NCI-H2171 treated with DMSO at 0.1 percent for 48 hours (cell line): Measurements from ENCODE around the gene ARHGAP18.

Experiments used
- DNase-seq: peaks from one replicate; lab custom pipeline; 2025; lab: John Stamatoyannopoulos, UW

ARHGAP18 gene

DNA sequence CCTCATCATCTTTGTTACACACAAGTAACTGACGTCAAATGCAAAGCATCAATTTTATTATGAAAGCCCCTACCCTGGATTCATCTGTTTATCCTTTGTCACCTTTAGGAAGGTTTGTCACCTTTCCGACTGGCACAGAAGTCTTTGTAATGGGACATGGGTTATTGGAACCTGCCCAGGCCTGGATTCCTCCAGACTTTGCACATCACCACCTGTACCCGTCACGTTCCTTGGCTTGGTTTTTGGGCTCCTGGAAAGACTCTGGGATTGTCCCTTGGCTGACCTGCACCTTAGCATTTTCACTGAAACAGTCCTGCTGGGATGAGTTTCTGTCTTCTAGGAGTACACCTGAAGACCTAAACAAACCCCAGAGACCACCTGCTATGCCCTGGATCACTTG, 15.4 kb upstream of the ARHGAP18 start:
- DNase-seq = no peak

- no peak for DNase-seq
These were observed 9.7 kb upstream of the ARHGAP18 start for GRCh38 chr6:129719692-129720091.

DNA sequence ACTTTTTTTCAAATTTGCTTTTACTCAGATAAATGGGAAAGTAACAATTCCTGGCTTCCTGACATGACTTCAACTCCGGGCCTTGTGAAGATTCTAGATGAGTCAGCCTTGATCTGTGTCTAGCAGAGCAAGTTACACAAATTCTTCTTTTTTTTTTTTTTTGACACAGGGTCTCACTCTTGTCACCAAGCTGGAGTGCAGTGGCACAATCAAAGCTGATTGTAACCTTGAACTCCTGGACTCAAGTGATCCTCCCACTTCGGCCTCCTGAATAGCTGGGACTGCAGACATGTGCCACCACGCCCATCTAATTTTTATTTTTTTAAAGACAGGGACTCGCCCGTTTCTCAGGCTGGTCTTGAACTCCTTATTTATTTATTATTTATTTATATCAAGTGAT, 7.3 kb upstream of the ARHGAP18 start:
- no peak for DNase-seq

GRCh38 chr6:129713806-129714333, 3.9 kb upstream of the ARHGAP18 start:
- no peak for DNase-seq

- DNase-seq = no peak
These were observed 1.3 kb upstream of the ARHGAP18 start for GRCh38 chr6:129711271-129711631.

DNA sequence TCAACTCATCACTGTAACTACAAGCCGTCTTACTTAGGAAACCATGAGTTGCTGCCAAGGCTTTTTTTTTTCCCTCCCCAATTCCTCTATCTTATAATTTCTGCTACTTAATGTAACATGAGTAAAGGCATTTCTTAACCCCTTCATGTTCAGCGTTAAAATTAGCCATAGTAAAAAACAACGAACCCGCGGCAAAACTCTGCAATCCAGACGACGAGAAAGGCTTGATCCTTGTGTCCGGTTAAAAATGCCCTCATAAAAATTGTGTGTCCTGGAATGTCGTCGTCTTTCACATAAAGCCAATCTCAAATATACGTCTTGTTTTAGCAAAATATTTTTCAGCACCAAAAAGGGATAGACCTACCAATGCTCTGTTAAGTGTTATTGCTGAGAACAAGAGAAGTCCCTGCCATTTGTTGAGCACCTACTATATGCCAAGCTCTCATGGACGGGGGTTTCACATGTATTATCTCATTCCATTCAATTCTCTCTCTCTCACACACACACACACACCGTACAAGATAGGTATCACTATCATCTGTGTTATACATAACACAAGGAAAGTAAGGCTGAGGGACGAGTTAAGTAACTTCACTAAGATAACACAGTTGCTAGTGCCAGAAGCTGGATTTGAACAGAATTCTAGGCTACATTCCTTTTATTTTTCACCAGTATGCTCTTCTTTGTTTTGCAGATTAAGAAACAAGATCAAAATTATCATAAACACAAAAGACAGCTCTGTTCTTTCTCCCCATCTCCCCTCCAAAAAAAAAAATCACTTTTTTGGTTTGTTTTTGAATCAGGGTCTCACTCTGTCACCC, 683 bp upstream of the ARHGAP18 start:
- no peak for DNase-seq

DNA sequence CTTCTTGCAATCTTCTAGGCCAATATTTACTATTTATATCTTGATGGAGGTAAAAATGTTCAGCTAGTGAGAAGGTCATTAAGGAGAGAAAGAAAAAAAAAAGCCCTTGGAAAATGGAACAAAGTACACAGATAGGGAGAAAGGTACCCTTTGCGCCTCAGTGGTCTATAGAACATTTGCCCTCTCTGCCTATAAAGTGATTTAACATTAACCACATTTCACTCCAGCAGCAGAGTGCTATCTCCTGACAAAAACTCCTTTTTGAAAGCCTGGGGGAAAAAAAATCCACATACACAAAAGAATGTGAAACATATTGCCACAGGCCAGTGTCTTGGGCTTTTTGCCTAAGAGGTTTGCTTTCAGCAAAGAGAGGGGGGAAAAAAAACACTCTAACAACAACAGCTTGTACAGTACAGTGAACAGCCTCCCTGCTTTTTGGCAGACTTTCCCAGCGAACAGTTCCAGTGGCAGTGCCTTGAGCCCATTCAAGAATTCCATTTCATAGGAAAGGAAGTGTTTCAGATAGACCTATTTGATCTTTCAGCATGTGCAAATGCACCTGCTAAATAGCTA, 695 bp downstream of the ARHGAP18 start:
- no peak for DNase-seq

DNA sequence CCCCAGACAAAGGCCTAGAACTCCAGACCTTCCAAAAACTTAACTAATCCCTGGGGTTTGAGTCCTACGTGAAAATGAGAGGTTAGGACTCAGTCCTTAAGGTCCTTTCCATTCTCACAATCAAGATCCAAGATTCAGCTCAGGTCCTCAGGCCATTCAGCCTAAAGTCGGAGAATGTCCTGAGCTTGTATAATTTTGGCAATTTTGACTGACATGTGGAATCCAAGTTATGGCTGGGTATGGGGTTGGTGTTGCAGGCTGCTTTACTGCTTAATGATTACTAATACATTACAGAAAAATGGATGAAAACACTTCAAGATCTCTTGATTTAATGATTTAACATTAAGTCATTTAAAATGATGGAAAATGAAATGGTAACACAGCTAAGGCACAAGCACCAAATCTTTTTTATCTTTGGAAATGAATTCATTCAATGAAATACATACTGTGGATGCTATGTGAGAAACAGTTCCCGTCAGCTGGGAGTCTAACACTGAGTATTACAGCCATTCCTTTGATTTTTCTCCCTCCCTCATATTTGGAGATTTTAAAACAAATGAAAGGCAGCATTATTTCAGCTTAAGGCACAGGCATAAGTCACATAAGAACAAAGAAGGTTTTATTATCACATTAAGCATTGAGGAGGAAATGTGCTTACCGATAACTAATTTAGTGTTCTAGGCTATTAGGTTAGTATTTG, 1.3 kb downstream of the ARHGAP18 start:
- no peak for DNase-seq

- no peak for DNase-seq
These were observed 2.0 kb downstream of the ARHGAP18 start for GRCh38 chr6:129707882-129708495.

DNA sequence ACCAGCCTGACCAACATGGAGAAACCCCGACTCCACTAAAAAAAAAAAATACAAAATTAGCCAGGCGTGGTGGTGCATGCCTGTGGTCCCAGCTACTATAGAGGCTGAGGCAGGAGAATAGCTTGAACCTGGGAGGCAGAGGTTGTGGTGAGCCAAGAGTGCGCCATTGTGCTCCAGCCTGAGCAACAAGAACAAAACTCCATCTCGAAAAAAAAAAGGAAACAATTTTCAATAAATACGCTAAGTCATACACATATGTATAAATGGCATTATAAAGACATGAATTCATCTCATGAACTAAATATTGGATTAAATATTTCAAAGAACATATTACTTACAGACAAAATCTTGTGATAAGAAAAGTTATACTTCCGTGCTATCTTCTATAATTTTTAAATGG, 2.9 kb downstream of the ARHGAP18 start:
- DNase-seq = no peak

DNA sequence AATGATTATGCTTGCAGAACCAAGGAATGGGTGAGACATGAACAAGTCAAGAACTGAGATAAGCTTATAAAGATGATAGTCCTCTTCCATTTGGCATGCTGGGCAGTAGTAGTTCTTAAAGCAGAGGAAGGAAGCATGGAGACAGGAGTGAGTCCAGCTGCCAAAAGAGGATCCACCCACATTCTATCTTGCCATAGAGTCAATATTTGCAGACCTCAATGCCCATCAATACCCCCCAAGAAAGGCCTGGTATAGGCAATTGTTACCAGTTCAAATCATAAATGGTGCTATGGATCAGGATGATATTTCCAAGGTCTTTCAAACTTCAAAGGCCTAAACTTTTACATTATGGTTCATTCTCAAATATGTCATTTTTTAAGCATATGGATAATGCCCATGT, 4.8 kb downstream of the ARHGAP18 start:
- no peak for DNase-seq

GRCh38 chr6:129704708-129705107, 5.3 kb downstream of the ARHGAP18 start:
- no peak for DNase-seq

DNA sequence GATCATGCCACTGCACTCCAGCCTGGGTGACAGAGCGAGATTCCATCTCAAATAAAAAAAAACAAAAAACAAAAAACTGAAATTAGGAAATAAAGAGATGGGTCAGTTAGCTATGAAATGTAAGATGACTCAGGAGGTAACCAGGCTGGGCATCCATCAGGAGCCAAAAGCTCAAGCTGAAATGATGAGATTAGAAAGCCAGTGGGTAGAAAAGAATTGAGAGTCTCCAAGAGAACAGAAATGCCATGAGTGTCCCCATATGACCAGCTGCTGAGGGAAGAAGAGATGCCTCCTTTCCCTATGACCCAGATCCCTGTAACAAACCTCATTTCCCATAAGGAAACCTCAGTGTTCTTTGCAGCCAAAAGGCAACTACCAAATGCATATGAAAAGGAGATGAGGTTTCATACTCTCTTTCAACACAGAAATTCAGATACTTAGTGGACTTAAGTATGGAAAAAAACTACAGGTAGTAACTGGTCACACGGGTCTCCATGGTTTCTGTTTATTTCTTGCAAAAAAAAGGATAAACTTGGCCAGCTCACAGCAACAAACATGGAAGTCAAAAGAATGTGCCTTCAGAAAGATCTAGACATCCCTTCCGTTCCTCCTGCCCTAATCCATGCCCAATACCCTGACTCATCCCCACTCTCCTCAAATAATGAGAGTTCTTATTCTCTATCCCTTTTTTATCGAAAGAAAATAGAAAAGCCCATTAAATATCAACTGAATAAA, 8.1 kb downstream of the ARHGAP18 start:
- no peak for DNase-seq

- DNase-seq = no peak
These were observed 9.3 kb downstream of the ARHGAP18 start for GRCh38 chr6:129700666-129701065.

DNA sequence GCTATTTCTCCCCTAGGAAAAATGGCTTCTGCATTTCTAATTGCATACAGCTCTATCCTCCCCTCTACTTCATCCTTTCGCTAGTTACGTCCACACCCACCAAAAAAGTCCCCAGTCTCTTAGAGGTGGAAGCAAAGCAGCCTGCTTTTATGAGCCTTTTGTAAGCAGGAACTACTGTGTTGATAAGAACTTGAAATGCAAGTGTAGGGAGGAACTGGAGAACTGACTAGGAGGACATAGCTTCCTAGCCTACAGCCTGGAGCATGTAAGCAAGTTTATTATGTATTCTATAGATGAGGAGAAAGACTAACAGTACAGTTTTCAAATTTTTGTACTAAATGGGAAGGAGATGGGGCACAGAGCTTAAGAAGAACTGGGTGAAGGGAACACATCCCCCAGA, 10.3 kb downstream of the ARHGAP18 start:
- DNase-seq = no peak

DNA sequence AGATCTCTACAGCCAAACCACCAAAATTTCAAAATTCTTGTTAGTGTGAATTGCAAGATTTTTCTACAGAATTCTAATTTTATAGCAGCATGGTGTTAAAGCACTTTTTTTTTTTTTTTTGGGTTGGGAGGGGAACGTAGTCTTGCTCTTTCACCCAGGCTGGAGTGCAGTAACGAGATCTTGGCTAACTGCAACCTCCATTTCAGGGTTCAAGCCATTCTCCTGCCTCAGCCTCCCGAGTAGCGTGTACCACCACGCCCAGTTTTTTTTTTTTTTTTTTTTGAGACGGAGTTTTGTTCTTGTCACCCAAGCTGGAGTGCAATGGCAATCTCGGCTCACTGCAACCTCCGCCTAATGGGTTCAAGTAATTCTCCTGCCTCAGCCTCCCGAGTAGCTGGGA, 11.5 kb downstream of the ARHGAP18 start:
- no peak for DNase-seq

GRCh38 chr6:129697788-129698187, 12.2 kb downstream of the ARHGAP18 start:
- DNase-seq = no peak

DNA sequence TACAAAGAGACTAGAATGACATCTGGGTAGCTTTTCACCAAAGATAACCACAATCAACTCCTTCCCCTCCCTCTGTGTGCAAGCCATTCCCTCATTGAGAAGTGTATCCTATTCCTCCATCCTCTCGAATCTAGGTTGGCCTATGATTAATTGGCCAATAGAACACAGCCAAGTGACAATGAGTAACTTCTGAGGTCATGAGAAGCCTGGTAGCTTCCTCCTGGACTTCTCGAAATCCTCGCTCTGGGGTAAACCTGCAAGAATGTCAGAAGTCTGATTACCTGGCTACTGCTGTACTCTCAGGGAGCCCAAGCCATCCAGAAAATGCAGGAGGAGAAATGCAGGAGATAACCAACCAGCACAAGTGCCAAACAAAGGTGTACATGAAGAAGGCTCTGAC, 13.1 kb downstream of the ARHGAP18 start:
- DNase-seq = no peak

DNA sequence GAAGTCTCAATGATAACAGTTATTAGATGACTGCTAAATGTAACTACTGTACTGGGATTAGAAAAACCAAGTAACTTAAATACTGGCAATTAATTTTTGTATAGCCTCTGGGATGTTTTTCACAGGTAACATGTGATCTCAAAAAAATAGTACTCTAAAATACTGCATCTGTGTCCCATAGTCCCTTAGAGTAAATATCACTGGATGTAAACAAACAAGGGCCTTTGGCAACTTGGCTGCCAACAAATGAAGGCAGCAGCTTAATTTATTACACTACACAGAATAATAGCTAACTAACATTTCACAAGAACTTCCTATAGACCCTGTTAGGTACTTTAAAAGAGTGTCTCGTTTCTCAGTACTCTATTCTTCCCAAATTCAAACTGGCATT, 14.0 kb downstream of the ARHGAP18 start:
- DNase-seq = no peak

GRCh38 chr6:129695373-129696027, 14.5 kb downstream of the ARHGAP18 start:
- no peak for DNase-seq

GRCh38 chr6:129694036-129694435, 15.9 kb downstream of the ARHGAP18 start:
- no peak for DNase-seq
